Activated T-cell treated with anti-CD3 and anti-CD28 coated beads, Interleukin-2, amount 50 U/mL, for 48 hours (primary cell): Measurements from ENCODE around the gene CPSF7.

ENCODE experiments used
- DNase-seq, 2 experiments: peaks; one replicate each; pipeline ENCODE4 v3.0.0-alpha.2; 2020

CPSF7 gene

DNA sequence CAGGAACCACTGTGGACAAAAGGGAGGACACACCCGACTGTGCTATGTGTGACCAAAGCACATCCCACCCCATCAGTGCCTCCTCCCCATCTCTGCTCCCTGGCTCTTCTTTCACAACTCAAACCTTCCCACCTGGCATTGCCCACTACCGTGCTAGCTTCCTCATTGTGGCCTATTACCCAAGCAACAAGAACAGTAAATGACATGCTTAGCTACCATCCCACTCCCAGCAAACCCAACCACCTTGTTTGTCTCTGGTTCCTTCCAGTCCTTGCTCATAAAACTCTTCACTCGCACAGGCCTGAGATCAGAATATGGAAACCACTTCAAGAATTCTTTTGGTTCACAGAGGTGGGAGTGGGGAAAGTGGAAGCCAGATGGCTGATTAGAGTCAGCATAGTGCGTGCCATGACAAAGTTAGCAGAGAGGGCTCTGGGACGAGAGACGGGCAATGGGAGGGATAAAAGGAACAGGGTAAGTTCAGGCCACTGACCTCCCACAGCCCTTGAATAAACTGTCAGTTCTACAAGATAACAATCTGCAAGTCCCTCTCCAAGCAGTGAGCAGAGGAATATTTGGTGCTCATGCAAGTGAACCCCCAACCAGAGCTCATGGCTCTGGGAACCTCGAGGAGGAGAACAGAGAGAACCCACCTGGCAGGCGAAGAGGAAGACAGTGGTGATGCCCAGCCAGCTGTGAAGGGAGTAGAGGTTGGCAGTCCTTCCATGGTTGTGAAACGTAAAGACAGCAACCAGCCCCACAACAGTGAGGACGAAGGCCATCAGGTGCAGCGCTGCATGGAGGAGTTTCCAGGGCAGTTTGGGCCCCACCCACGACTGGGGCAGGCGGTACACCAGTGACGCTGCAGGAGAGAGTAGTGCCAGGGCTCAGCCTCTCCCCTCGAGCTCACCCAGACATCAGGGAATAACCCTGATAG lies 76.4 kb downstream of the CPSF7 start:
- DNase-seq: no peak
